Kidney glomerular epithelial cell (primary cell): ENCODE results near the gene TCAF1.

Experiments
- DNase-seq: peaks from one replicate; lab custom pipeline; 2025; lab: John Stamatoyannopoulos, UW

Gene TCAF1, protein sequence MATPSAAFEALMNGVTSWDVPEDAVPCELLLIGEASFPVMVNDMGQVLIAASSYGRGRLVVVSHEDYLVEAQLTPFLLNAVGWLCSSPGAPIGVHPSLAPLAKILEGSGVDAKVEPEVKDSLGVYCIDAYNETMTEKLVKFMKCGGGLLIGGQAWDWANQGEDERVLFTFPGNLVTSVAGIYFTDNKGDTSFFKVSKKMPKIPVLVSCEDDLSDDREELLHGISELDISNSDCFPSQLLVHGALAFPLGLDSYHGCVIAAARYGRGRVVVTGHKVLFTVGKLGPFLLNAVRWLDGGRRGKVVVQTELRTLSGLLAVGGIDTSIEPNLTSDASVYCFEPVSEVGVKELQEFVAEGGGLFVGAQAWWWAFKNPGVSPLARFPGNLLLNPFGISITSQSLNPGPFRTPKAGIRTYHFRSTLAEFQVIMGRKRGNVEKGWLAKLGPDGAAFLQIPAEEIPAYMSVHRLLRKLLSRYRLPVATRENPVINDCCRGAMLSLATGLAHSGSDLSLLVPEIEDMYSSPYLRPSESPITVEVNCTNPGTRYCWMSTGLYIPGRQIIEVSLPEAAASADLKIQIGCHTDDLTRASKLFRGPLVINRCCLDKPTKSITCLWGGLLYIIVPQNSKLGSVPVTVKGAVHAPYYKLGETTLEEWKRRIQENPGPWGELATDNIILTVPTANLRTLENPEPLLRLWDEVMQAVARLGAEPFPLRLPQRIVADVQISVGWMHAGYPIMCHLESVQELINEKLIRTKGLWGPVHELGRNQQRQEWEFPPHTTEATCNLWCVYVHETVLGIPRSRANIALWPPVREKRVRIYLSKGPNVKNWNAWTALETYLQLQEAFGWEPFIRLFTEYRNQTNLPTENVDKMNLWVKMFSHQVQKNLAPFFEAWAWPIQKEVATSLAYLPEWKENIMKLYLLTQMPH

DNA sequence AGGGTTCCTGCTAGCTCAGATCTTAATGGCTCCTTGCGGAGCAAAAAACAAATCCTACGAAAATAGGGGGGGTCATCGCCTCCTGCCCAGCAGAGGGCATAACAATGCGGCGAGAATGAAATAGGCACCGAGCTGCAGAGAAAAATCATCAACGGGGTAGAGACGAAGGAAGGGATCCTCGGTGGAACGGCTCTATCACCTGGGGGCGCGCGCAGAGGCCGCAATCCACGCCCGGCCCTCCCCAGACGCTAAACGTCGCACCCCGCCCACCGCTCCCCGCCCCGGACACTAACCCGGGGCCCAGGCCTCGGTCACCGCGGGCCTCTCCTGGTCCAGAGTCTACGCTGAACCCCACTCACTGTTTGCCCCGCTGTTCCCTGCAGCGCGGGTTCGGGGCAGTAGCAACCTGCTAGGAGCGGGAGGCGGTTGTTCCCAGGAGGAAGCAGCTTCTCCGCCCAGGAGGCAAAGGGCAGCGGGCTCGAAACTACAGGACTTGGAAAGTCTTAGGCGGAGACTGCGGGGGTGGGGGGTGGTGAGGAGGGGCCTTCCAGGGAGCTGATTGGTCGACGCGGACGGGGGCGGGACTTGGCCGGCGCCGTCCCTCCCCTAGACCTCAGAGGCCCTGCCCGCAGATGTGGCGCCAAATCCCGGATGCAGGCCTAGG, at the start of gene TCAF1:
TSS of gene TCAF1 (minus strand) at position 509 of the 664 bp plus-strand sequence. CDS start 25,568 bp downstream, outside the sequence.
- DNase-seq, result peak; percentile 87

DNA sequence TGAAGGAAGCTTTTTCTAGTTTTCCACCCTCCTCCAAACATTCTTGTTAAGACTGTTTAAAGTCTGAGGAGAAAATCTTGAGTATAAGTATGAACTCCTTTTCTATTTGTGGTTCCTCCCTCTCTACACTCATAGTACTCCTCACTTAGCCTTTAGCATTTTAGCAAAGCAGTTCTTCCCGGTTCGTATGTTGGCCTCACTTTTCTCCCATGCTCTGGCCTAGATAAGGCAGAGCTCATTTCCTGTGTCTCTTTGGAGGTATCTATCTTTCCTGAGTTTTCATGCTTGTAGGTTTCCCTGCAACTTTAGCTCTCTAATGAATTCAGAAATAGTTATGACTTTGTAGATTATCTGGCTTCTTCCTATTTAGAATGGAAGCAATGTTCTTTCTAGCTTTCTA, 46.8 kb upstream of the TCAF1 start:
- DNase-seq, result no peak

DNA sequence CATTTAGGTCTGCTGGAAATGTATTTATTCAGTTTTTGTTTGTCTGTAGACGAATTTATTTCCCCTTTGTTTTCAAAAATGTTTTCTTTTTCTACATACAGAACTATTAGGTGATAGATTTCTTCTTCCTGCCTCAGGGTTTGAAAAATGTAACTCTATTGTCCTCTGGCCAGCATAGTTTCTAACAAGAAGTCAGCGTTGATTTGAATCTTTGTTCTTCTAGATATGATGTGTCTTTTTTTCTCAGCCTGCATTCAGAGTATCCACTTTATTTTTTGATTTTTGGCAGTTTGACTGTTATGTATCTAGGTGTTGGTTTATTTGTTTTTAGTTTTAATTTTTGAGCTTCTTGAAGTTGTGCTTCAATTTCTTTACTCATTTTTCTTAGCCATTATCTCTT, 45.1 kb upstream of the TCAF1 start:
- no peak for DNase-seq

DNA sequence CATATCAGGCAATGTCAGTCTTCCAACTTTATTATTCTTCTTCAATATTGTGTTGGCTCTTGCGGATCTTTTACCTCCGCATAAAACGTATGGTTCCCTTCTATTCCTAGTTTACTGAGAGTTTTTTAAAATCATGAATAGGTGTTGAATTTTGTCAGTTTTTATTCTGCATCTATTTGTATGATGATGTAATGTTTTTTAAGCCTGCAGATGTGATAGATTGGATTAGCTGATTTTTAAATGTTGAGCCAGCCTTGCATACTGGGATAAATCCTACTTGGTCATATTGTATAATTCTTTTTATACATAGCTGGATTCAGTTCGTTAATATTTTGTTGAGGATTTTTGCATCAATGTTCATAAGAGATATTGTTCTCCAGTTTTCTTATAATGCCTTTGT, 43.4 kb upstream of the TCAF1 start:
- no peak for DNase-seq

DNA sequence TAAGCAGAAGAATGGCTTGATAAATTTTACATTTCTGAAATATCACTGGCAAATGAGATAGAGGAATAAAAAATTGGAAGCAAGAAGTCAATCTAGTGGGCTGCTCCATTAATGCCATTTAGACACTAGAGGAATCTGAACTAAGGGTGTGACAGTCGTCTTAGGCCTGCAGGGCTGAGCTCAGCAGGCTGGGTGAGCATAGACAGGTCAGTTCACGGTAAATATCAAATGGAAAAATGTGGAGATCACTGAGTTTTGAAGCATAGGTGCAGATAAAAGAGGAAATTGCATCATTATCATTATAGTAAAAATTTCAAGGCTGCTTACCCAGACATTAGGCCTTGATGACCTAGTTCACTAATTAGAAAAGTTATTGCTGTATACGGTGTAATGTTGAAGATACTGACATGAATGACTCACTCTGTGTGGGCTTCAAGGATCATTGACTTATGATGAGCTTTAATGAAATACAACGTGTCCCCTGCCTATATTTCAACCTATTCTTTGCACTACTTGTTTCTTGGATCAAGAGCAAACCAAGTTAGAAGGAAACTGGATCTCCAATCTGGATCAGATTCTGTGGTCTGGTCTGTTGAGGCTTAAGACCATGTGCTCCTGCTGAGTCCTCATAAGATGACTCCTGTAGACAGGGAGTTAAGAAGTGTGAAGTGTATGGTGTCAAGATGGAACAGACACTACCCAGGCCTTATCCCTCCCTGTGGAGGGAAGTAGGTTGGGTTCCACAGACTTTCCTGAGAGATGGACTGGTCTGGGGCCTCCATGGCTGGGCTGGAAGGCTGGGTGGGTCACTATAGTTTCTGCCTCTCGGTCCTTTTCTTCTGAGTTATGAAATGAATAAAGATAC, 36.6 kb upstream of the TCAF1 start:
- no peak for DNase-seq

DNA sequence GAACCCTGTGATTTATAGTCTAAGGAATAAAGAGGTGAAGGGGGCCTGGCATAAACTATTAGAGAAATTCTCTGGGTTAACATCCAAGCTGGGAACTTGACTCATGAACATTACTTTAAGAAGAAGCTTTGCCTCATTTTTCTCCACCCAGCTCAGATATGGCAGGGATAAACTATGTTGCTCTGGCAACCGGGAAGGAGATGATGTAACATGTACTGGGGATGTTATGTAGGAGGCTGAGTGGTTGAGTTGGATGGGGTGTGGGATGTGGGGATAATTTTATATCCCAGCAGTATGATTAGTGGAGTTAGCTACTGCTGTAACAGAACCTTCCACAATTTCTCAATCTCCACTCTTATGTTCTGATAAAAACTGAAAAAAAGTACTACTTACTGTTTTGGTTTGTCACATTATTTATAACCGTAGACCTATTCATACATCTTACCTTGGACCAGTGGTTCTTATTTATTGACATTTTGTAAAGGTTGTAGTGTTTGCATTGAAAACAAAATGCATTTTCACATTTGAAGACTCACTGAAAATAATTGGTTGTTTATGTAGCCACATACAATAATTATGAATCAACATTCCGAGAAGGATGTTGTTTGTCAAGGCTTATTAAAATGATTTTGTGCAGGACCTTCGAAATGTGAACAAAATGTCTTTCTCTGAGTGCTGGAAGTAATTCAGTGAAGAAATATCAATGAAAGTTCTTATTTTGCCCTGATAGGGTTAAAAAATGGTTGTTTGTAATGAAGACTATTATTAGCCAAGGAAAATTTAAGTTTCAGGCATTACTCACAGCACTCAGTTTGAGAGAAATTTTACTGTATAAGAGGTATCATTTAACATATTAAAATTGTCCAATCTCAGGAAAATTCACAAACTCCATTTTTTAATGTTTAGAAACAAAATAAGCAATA, 34.4 kb upstream of the TCAF1 start:
- DNase-seq, result no peak

DNA sequence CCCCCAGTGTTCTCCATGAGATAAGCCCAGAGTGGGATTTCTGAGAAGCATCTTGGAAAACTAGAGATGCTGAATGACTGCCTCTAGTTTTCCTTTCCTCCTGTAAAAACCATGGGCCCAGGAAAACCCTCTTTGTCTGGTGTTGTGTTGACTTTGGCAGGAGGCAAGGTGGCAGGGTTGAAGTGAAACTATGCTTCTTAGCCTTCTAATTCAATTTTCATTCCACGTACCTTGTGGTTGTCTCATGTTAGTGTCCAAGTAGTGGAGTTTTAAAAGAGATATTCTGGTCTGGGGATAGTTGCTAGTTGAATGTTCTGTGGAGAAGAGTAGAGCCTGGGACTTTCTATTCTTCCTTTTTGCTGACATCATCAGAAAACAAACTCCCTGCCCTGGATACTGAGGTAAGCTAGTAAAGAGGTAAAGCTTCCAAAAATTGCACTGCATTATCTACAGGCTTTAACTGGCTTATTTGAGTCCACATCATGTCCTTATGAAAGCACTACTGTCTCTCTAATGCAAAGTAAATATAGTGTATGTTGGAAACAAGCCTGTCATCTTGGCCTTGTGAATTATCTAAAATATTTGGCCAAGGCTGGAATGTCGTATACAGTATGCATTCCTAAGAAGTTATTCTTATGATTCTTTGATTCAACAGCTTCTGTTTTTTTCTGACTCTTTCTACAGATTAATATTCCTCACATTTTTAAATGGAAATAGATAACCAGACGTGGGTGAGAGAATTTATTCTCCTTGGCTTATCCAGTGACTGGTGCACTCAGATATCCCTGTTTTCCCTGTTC, 32.8 kb upstream of the TCAF1 start, which contains the start of gene OR2F2:
TSS of gene OR2F2 (plus strand) at position 708 of the 800 bp plus-strand sequence. CDS start at position 708, 0 bp downstream.
- DNase-seq, result no peak

DNA sequence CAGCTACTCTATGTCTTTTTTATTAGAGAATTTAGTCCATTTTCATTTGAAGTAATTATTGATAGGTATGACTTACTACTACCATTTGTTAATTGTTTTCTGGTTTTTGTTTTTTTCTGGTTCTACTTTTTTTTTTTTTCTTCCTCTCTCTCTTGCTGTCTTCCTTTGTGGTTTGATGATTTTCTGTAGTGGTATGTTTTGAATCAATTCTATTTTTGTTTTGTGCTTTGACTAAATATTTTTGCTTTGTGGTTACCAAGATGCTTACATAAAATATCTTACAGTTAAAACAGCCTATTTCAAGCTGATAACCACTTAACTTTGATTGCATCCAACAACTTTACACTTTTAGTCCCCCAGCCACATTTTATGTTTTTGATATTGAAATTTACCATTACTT, 29.8 kb upstream of the TCAF1 start:
- no peak for DNase-seq

DNA sequence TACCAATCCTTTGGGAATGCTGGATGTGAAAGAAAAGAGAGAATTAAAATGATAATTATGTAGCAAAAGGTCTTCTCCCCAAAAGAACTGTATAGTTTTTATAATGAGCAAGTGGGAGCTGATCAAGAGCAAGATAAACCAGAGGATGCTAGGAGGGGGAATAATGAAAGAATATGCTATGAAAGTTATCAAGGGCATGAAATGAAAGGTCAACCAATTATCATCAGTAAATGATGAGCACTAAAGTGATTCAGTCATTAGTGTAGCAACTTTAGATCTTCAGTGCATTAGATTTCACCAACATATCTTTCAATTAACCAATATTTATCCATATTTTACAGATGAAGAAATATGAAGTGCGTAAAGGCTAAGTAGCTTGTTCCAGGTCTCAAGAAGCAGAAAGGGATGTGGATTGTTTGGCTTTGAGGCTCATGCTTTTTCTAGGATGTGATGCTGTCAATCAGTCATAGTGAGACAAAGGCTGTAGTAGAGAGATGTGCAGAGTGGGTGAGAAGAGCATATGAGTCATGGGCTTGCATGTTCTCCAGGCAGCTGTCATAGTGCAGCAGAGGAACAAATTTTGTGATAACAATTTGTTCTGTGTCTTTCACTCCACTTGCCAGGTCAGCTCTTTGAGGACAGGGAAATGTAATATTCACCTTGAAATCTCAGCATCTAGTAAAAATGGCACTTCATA, 27.4 kb upstream of the TCAF1 start:
- no peak for DNase-seq

DNA sequence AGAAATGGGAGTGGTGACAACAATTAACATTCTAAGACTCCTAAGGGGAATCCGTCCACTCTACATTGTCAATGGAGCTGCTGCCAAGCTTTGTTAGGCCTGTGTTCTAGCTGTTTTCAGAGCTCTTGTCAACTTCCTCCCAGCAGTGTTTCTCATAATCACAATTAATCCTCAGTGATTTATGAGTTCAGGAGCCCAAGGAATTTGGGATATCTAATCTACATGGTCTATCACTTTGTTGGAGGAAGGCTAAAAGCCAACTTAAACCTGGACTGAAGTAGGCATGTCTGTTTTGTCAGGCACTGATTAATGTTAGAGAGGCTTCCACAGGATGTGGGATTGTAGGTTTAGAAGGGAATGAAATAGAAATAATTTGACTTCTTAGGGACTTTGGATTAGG, 22.9 kb upstream of the TCAF1 start:
- DNase-seq, result no peak

DNA sequence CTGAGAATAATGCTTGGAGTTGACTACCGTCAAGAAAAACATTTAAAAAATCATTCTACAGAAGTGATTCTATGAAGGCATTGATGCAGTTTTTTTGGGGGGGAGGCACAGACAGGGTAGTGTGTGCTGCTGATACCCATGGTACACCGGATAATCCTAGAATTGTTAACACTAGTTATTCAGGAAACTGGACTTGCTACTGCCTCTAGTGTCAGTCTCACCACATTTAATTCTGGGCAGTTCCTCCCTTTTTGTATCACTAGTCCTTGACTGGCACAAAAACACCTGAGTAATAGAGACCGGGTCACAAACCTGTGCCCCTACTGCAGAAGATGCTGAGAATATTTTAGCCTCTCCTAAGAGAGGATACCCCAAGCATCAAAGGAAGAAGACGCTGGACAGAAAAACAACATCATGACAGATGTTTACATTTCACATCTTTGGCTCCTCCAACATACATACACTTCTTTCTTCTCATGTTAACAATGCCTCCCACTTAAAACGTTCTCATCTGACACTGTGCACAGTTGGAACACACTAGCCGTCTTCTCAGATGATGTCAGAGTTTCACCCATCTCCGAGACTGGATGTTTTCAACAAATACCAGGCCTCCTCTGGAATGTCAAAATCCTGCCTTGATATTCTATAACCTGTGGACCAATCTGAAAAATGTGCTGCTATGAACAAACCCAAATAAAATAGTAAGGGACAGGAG, 13.1 kb upstream of the TCAF1 start:
- no peak for DNase-seq

DNA sequence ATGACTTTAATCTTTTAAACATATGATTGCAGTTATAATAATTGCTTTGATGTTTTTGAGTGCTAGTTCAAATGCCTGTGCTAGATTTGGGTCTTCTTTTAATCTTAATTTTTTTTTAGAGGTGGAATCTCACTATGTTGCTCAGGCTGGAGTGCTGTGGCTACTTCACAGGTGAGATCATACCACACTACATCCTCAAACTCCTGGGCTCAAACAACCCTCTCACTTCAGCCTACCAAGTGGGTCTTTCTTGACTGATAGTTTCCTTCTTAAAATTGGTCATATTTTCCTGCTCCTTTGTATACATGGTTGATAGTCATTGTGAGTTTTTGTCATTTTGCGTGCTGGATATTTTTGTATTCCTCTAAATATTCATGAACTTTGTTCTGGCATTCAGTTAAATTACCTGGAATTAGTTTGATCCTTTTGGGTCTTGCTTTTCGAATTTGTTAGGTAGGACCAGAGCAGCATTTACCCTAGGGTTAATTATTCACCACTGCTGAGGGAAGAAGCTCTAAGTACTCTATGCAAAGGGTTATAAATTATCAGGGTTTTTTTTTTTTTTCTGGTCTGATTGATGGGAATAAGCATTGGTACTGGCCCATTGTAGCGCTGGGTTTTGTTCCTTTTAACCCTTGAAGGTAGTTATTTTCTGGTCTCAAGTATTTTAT, 12.1 kb upstream of the TCAF1 start:
- no peak for DNase-seq

DNA sequence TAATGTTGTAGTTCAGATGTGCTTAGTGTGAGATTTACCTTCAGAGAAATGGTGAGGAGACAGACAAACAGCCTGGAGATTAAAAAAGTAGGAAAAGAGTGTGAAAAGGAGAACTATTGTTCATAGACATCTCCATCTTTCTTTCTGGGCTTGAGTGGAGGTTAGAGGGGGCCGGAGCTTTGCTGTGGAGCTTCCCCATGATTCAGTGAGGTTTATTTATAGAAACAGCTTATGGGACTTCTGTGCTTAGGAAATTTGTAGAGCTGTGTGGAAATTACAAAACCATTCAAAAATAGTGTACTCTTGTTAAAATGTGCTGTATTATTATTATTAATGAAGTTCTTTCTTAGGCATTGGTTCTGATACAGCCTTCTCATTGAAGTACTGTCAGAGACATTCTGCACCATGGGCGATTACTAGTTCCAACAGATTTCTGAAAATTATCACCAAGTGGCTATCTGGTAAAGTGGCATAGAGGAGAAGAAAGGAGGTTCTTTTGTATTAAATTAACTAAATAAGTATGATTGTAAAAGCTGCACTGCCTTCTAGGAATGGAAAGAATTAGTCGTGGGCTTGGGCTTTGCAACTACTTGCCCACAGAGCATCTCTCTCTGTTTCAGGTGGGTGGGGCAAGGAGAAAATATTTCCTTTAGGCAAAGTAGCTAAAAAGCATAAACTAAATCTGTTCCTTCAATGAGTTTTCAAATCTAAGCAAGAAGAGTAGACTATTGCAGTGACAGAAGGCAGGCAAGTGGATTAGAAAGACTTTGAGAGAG, 8.7 kb upstream of the TCAF1 start:
- DNase-seq, result no peak

DNA sequence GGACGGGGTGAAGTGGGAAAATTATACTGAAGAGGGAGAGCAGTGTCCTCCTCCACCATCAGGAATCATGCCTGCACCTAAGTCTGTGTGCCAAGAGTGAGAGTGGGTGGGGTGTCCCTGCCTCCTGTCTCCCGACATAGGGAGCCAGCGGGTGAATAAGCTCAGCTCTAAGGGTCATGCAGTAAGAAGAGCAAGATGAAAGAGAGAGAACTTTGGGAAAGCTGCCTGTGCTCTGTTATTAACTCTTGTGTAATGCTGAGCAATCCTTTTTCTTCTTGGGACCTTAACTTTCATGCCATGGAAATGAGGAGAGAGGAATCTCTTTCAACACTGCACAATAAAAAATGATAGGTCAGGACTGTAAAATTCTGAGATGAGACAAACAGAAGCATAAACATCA, 7.9 kb upstream of the TCAF1 start:
- DNase-seq, result no peak

DNA sequence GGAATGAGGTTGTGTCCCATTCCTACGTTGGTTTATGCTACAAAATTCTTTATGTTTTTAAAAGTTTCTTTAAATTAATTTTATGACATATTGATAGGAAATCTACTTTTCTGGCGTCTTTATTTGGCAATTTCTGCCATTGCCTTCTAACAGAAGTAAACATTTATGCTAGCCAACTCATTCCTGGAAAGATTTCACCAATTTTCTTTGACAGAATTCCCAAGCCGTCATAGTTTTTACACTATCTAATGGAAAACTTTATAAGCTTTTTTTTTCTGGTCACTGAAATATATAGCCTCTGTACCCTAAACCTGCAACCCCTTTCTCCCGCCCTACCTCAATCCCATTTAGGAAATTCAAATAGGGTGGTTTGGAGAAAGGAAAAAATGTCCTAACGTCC, 6.1 kb upstream of the TCAF1 start:
- no peak for DNase-seq

DNA sequence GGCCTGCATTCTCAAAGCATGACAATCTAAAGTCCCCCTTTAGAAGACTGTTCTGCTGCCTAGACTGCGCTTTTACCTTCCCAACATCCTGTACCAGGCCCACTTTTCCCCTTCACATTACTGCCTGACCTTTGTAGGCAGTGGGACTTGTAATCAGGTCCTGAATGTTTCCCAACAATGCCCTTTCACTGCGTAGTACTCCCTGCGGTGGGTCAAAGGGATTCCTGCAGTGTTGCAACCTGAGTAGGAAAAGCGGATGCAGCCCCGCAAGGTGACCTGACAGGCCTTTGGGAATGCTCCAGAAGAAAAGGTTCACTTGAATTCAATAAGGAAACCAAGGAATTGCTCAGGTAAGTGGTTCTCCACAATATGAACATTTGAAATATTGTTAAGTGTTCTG, 4.9 kb upstream of the TCAF1 start:
- no peak for DNase-seq

DNA sequence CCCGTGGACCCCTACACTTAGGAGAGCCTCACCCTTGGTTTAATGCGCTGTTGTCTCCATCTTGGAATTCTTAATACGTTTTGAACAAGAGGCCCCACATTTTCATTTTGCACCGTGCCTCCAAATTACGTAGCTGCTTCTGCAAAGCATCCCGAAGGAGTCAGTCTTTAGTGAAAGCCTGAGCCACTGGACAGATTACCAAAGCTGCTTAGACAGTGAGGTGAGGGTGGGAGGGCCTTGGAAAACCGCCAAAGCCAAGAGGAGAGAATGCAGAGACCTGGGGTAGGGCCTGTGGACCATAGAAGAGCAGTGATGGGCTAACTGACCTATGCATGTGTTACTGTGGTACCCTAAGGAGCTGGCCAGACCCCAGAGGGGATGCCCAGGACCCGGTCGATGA, 4.2 kb upstream of the TCAF1 start:
- no peak for DNase-seq
